IMR-90 (cell line): ENCODE measurements around the gene CDHR1. TPM values are rescaled to one million over a fixed set of nuclear protein-coding genes. Genes with fewer than 3 reads are reported as not detected.

Experiments used
- ATAC-seq: fragments of 200-7000 bp; cut with Tn5 transposase; 2 replicates; pipeline ENCODE4 v1.9.1; 2020; ENCODE audit warnings: low read depth, mild to moderate bottlenecking, moderate library complexity
- BruUV-seq: library from RNA; stranded (reverse); fragments of 400-500 nt; replicated peaks from 2 replicates; lab custom pipeline; 2021; lab: Mats Ljungman, UMichigan
- CTCF ChIA-PET: fragments of 300-600 bp; formaldehyde crosslinking; extraction: SDS; loops from one replicate; lab custom pipeline; 2021; ENCODE audit warnings: antibody characterized with exemption; lab: Yijun Ruan, JAX
- POLR2A ChIA-PET: fragments of 300-600 bp; sonication (Branson Sonifier 250); formaldehyde crosslinking; loops from one replicate; lab custom pipeline; 2022; ENCODE audit warnings: antibody characterized with exemption; ENCODE audit not compliant: unreplicated experiment; lab: Charles Lee
- DNase-seq: peaks from one replicate; pipeline ENCODE4 v3.0.0; 2013
- H2AFZ ChIP-seq: replicated peaks from 2 replicates; pipeline ENCODE3; 2013; ENCODE audit warnings: low read length, mild to moderate bottlenecking; ENCODE audit not compliant: poor library complexity
- H2AK5ac ChIP-seq: 2 replicates; pipeline ENCODE4 v1.6.1; 2013; ENCODE audit warnings: low read depth, low read length, inconsistent platforms
- H2AK9ac ChIP-seq: replicated peaks from 2 replicates; pipeline ENCODE3; 2013; ENCODE audit warnings: mild to moderate bottlenecking, low read depth, low read length, moderate library complexity; ENCODE audit not compliant: poor library complexity
- H2BK120ac ChIP-seq: 2 replicates; pipeline ENCODE4 v1.6.1; 2013; ENCODE audit warnings: low read depth, low read length, inconsistent platforms
- H2BK15ac ChIP-seq: 3 replicates; pipeline ENCODE4 v1.6.1; 2013; ENCODE audit warnings: low read depth, low read length, inconsistent platforms
- H2BK20ac ChIP-seq: 2 replicates; pipeline ENCODE4 v1.6.1; 2013; ENCODE audit warnings: low read depth, mild to moderate bottlenecking, inconsistent platforms, low read length, moderate library complexity
- H2BK5ac ChIP-seq: 2 replicates; pipeline ENCODE4 v1.6.1; 2013; ENCODE audit warnings: mild to moderate bottlenecking, low read depth, low read length, inconsistent platforms; ENCODE audit not compliant: poor library complexity, severe bottlenecking
- H3K14ac ChIP-seq: replicated peaks from 2 replicates; pipeline ENCODE4 v1.6.1; 2013; ENCODE audit warnings: low read depth, low read length, inconsistent platforms
- H3K18ac ChIP-seq: 2 replicates; pipeline ENCODE4 v1.6.1; 2013; ENCODE audit warnings: low read depth, low read length, control low read depth
- H3K23ac ChIP-seq: 2 replicates; pipeline ENCODE4 v1.6.1; 2013; ENCODE audit warnings: low read depth, low read length, inconsistent platforms
- H3K27ac ChIP-seq: 2 replicates; pipeline ENCODE4 v1.5.1; 2013; ENCODE audit warnings: mild to moderate bottlenecking, control low read depth, low read length; ENCODE audit not compliant: insufficient read depth
- H3K27me3 ChIP-seq: 2 replicates; pipeline ENCODE4 v1.6.1; 2013; ENCODE audit warnings: low read length; ENCODE audit not compliant: control insufficient read depth, insufficient read depth
- H3K36me3 ChIP-seq: 2 replicates; pipeline ENCODE4 v1.6.1; 2013; ENCODE audit warnings: low read length, mixed read lengths; ENCODE audit not compliant: control insufficient read depth, insufficient read depth
- H3K4ac ChIP-seq: 2 replicates; pipeline ENCODE4 v1.6.1; 2013; ENCODE audit warnings: low read depth, low read length, inconsistent platforms
- H3K4me1 ChIP-seq: 2 replicates; pipeline ENCODE4 v1.6.1; 2013; ENCODE audit warnings: low read length, mixed read lengths; ENCODE audit not compliant: control insufficient read depth, insufficient read depth
- H3K4me2 ChIP-seq: 2 replicates; pipeline ENCODE4 v1.6.1; 2013; ENCODE audit warnings: low read depth, mild to moderate bottlenecking, control low read depth, low read length, moderate library complexity
- H3K4me3 ChIP-seq: 2 replicates; pipeline ENCODE4 v1.5.1; 2013; ENCODE audit warnings: low read depth, mild to moderate bottlenecking, control low read depth, low read length, moderate library complexity; ENCODE audit not compliant: insufficient read depth
- H3K56ac ChIP-seq: 2 replicates; pipeline ENCODE4 v1.6.1; 2013; ENCODE audit warnings: low read length, inconsistent platforms; ENCODE audit not compliant: insufficient read depth; ENCODE audit errors: extremely low read depth
- H3K79me1 ChIP-seq, 2 experiments: 2 replicates each; pipeline ENCODE4 v1.6.1; 2013; ENCODE audit warnings: low read length in 2 of 2, inconsistent platforms in 1 of 2, low read depth in 1 of 2
- H3K9ac ChIP-seq: 2 replicates; pipeline ENCODE4 v1.6.1; 2013; ENCODE audit warnings: low read depth, low read length, control low read depth
- H3K9me1 ChIP-seq: 2 replicates; pipeline ENCODE4 v1.6.1; 2013; ENCODE audit warnings: low read length, inconsistent platforms; ENCODE audit not compliant: insufficient read depth
- H3K9me3 ChIP-seq: 2 replicates; pipeline ENCODE4 v1.6.1; 2013; ENCODE audit warnings: low read length; ENCODE audit not compliant: control insufficient read depth, insufficient read depth
- H4K20me1 ChIP-seq: 2 replicates; pipeline ENCODE4 v1.6.1; 2013; ENCODE audit warnings: low read length, inconsistent platforms; ENCODE audit not compliant: insufficient read depth
- H4K5ac ChIP-seq: 2 replicates; pipeline ENCODE4 v1.6.1; 2013; ENCODE audit warnings: mild to moderate bottlenecking, low read depth, low read length, control low read depth
- H4K8ac ChIP-seq, 2 experiments: 2 replicates each; pipeline ENCODE4 v1.6.1; 2013; ENCODE audit warnings: low read depth in 2 of 2, low read length in 2 of 2, control low read depth in 1 of 2, inconsistent platforms in 1 of 2
- H4K91ac ChIP-seq: 2 replicates; pipeline ENCODE4 v1.6.1; 2013; ENCODE audit warnings: low read depth, low read length, inconsistent platforms; ENCODE audit not compliant: insufficient read depth
- CEBPB ChIP-seq: IDR thresholded peaks from 2 replicates; pipeline ENCODE4 v1.6.1; 2012; ENCODE audit warnings: low read depth, low read length, improper control_type of control experiment
- FOS ChIP-seq: fragments of 150-350 bp; IDR thresholded peaks from 2 replicates; pipeline ENCODE4 v1.6.1; 2016; ENCODE audit warnings: low read depth, low read length
- RCOR1 ChIP-seq: IDR thresholded peaks from 2 replicates; pipeline ENCODE4 v1.6.1; 2012; ENCODE audit warnings: mild to moderate bottlenecking, low read length, improper control_type of control experiment; ENCODE audit not compliant: insufficient replicate concordance
- WGBS, 2 experiments: methylation state at CpG; one replicate each; pipeline versions ENCODE4 v1.1.5 to v1.1.7; 2013; ENCODE audit warnings: missing lambda C conversion rate in 2 of 2; ENCODE audit not compliant: insufficient read length in 1 of 2; ENCODE audit errors: extremely low coverage in 2 of 2; 5-methylcytosine and 5-hydroxymethylcytosine counted together
- dilution Hi-C: fragments of 300-500 bp; cut with HindIII; formaldehyde crosslinking; loops from one replicate; pipeline ENCODE4 v1.14.3; 2018; ENCODE audit warnings: low sequenced_read_pairs; ENCODE audit not compliant: unreplicated experiment
- in situ Hi-C: fragments of 300-500 bp; cut with MboI; formaldehyde crosslinking; loops from 3 replicates; pipeline ENCODE4 v1.14.3; 2019; ENCODE audit warnings: low sequenced_read_pairs, inconsistent platforms, mixed read lengths
- intact Hi-C: fragments of 100-400 bp; cut with micrococcal nuclease; formaldehyde crosslinking; loops from 2 replicates; pipeline ENCODE4 v1.10.0; 2022
- polyA plus RNA-seq, 3 experiments: library from polyadenylated mRNA; depleted of rRNA; stranded (reverse); fragments of >200 nt; gene quantifications; 2 replicates each; pipeline ENCODE4 v1.2.3, GENCODE V29; 2012; ENCODE audit warnings: low replicate concordance in 1 of 3
- total RNA-seq: library from RNA; depleted of rRNA; stranded (reverse); fragments of >200 nt; gene quantifications from 2 replicates; pipeline ENCODE4 v1.2.3, GENCODE V29; 2012

Gene CDHR1
- total and polyA plus RNA-seq, 2 of the 4 experiments (the other 2 are of a cell fraction), result not detected

DNA sequence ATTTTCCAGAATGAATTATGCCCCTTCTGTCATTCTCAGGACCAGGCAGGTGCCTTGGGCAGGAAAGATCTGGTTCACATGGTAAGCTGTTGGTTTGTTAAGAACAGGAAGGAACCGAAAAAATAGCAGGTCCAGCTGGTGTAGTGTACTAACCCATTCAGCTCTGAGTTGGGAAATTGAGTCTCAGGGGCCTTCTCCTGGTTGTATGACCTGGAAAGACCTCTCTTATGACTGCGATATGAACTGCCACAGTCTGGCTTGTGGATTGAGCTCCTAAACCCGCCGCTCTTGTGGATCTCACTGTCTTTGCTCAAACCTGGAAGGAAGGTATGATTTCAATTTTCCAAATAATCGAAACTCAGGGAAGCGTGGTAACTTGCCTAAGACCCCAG lies 42.5 kb downstream of the CDHR1 start:
- Histone ChIP-seq H4K5ac (no peak overlapping the region), H3K4me2 (no peak overlapping the region), H2AFZ (no peak overlapping the region), H3K18ac (no peak overlapping the region), H4K8ac (no peak overlapping the region), H3K9ac (no peak overlapping the region), H2BK20ac (no peak overlapping the region), H4K20me1 (no peaks in the 10 kb centered on the region; the same call in 1 of the 2 replicates), H2BK5ac (no peak overlapping the region), H3K4me1 (no peaks in the 10 kb centered on the region), H3K36me3 (no peaks in the 10 kb centered on the region), H3K79me1 (no peaks in the 10 kb centered on the region), H3K9me1 (no peaks in the 10 kb centered on the region), H2AK5ac (no peak overlapping the region), H4K91ac (no peak overlapping the region), H2AK9ac (no peak overlapping the region), H3K23ac (no peak overlapping the region), H3K27ac (no peak overlapping the region), H3K14ac (no peak overlapping the region), H3K27me3 (peaks cover 11% of the 10 kb centered on the region), H2BK15ac (no peak overlapping the region), H2BK120ac (no peak overlapping the region), H3K4ac (no peak overlapping the region), H3K4me3 (no peak overlapping the region), H3K56ac (no peak overlapping the region), H3K9me3 (no peaks in the 10 kb centered on the region)
- no TSS peak for BruUV-seq
- ATAC-seq (no peak), DNase-seq (no peak)
- no peak for TF ChIP-seq FOS
- no peak for TF ChIP-seq CEBPB
- no peak for TF ChIP-seq RCOR1
- dilution Hi-C loops (no loop called here), intact Hi-C loops (no loop called here), in situ Hi-C loops (no loop called here)
- CTCF ChIA-PET, result interaction anchor here (1.2 kb wide), 2 partner anchors 13 to 20 kb away, joined by 3 read pairs; no protein-coding TSS in a partner anchor
- POLR2A ChIA-PET, result no interaction called here
- WGBS, 2 experiments, result 50% methylated on average over 1 of the region's 6 CpGs; no CpG with 5 or more reads in 1 of the 2 experiments
